Measurements from ENCODE around the gene OR2C3. TPM values are rescaled to one million over a fixed set of nuclear protein-coding genes. Genes with fewer than 3 reads are reported as not detected.
"Not testable (repeated sequence)": the region's sequence is repeated elsewhere in the genome, so short reads cannot be mapped to it uniquely, and the experiment has no call there.

OR2C3 gene
- polyA plus RNA-seq (ENCODE audit: insufficient read length in 3 of 3) = 1 to 10 TPM in 1 of 3 donors, under 1 TPM in 2; 0.48 to 1.3 (median 0.71) TPM

DNA sequence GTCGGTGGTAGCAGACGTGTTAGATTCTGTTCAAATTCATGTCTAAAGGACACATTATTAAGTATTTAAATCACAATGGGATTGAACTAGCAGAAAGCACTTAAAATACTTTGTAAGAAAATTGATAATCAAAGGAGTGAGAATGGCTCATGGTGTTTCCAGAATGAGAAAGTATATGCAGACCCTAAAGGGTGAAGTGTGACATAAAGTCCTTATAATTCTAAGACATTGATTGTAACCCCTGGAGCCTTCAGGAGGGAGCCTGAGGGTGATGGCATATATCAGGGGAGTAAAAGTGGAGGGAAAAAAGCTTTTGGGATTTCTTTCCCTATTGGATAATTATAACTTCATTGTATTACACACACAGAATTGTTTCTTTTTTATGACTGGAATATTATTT, at the start of gene OR2C3:
Gene OR2C3, minus strand, starts transcription at position 101 of the 400 bp plus-strand sequence. CDS start 3,929 bp downstream, outside the sequence.
- no peak for DNase-seq (ENCODE audit: low read depth in 3 of 3, low spot score in 2 of 3)

GRCh38 chr1:247578946-247579460, 42.8 kb upstream of the OR2C3 start:
- no peak for DNase-seq (ENCODE audit: low read depth in 3 of 3, low spot score in 2 of 3)

- no peak for DNase-seq (ENCODE audit: low read depth in 3 of 3, low spot score in 2 of 3)
Measured at GRCh38 chr1:247576514-247576913, 40.3 kb upstream of the OR2C3 start.

DNA sequence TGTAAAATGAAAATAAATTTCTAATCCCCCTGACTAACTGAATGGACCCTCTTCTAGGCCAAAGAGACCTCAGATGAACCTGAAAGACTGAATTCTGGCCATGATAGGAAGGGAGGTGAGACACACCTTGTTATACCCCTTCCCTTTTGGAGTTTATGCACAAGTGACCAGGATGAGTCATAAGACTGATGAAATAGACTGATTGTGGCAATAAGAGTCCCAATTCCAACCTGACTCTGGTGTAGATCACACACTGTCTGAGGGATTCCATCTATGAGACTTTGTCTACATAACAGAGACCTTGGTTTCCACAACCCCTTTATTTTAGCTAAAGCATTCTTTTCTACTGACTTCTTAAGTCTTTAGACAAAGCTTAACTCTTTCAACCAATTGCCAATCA, 38.4 kb upstream of the OR2C3 start:
- no peak for DNase-seq (ENCODE audit: low read depth in 3 of 3, low spot score in 2 of 3)

- DNase-seq (ENCODE audit: low read depth in 3 of 3, low spot score in 2 of 3) = no peak
Measured at GRCh38 chr1:247574236-247574635, 38.0 kb upstream of the OR2C3 start.

DNA sequence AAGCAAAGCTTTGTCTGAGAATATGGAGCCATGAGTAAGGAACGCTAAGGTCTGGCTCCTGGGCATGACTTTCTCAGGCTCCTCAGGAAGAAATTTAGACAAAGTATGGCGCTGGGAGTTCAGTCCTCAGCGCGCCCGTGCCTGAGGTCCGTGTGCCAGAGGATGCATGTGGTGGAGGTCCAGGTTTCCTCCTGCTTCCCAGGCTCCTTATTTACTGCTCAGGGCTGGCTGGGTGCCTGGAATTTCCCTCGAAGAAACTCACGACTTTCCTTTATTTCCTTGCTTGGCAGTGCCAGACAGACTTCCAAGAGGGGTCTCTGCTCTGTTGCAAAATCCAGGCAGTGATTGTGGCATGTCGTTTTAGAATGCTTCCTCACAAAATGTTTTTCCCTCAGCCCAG, 26.0 kb upstream of the OR2C3 start:
- no peak for DNase-seq (ENCODE audit: low read depth in 3 of 3, low spot score in 2 of 3)

- no peak for DNase-seq (ENCODE audit: low read depth in 3 of 3, low spot score in 2 of 3)
Measured at GRCh38 chr1:247561711-247562110, 25.5 kb upstream of the OR2C3 start.

DNA sequence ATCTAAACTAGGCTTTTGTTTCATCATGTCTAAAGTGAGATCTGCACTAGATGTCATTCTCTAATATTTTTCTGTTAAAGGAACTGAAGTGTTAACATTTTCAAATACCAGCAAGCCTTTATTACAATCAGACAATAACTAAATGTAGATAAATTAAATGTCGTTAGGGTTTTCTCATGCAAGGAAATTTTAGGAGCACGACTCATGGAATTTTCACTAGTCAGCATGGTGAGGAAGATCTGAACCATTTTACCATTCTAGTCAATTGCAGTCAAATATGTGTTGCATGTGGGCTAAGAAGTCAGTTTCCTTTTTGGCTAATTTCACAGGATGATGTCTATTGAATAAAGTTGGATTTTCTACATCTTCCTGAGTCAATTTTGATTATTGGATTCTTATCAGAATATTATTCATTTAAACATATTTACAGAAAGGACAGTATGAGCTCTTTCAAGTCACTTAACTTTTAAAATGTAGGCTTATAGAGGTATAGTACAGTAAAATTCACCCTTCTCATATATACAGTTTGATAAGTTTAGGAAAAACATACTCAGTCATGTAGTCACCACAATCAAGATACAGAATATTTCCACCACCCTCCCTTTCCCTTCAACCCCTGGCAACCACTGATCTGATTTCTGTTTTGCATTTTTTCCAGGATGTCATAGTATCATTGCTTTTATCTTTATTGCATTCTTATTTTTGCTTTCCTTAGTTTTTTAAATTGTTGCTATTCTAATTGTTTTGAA, 21.9 kb upstream of the OR2C3 start:
- no peak for DNase-seq (ENCODE audit: low read depth in 3 of 3, low spot score in 2 of 3)

- no peak for DNase-seq (ENCODE audit: low read depth in 3 of 3, low spot score in 2 of 3)
Measured at GRCh38 chr1:247552231-247552630, 16.0 kb upstream of the OR2C3 start.

DNA sequence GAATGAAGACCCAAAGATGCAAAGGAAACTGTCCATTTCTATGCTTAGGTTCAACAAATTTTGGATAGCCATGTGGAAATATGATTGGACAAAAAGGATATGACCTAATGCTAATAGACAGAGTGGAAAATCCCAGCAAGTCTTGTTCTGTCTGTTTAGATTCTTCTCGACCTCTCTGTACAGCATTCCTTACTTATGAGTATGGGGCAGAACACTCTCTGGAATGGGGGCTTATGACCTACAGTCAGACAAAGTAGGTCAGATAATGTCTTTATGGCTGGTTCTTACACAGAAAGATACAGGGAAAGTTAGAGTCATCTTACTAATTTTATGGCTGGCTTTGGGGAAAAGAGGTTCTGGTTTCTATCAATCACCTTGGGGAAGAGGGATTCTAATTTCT, 15.5 kb upstream of the OR2C3 start:
- no peak for DNase-seq (ENCODE audit: low read depth in 3 of 3, low spot score in 2 of 3)

DNA sequence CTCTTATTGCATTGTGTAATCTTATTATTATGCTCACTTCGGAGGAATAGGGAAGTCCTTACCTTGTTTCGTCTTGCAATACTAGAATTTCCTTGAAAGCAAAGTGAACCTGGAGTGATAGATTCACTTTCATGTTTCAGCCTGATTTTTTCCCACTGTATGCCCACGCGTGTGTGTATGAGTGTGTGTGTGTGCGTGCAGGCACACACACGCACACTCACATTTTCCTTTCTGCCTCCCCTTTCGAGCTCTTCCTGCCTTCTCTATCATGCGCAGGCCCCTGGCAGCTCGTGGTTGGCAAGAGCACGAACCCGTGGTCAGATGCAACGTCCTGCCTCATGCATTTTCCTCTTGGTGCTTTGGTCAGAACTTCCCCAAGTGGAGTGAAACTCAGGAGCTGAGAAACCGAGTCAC, 12.5 kb upstream of the OR2C3 start, which contains the start of gene GCSAML:
Gene GCSAML, plus strand, starts transcription at position 366 of the 414 bp plus-strand sequence. CDS start 58 bp downstream, outside the sequence.
- DNase-seq (ENCODE audit: low read depth in 3 of 3, low spot score in 2 of 3) = no peak

- no peak for DNase-seq (ENCODE audit: low read depth in 3 of 3, low spot score in 2 of 3)
Measured at GRCh38 chr1:247548092-247548491, 11.9 kb upstream of the OR2C3 start.

DNA sequence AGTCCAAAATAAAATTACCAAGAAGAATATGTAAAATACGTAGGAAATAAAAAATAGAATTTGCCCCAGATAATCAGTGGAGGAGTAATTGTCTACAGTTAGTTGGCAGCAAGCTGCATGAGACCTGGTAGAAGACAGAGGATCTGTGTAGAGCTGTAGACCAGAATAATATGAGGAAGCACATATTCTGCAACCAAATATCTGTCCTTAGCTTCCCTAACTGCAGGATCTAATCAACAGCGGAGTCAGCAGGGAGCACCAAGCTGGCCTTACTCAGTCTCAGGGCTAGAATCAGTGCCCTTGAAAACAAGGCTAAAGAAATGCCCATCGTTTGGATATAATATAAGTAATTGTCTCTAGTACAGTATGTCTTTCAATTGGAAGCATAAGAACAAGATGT, 6.6 kb upstream of the OR2C3 start:
- no peak for DNase-seq (ENCODE audit: low read depth in 3 of 3, low spot score in 2 of 3)

GRCh38 chr1:247540581-247540980, 4.3 kb upstream of the OR2C3 start:
- DNase-seq (ENCODE audit: low read depth in 3 of 3, low spot score in 2 of 3) = no peak

DNA sequence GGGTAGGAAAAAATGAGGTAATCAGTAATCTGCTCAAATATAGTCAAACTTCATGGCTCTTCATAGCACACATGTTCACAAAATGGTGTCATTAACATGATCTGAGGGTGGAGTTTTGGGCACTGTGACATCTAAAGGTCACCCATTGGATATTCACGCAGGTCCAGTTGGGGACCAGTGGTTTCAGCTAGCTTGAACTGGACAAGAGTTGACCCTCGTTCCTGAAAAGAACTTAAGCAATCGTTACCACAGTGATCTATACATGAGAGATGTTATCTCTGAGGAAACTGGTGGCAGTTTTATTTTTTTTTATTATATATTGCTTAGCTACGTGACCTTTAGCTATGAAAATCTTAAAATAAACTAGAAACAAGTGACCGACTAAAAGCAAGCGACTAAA, 3.0 kb upstream of the OR2C3 start:
- DNase-seq (ENCODE audit: low read depth in 3 of 3, low spot score in 2 of 3) = no peak

DNA sequence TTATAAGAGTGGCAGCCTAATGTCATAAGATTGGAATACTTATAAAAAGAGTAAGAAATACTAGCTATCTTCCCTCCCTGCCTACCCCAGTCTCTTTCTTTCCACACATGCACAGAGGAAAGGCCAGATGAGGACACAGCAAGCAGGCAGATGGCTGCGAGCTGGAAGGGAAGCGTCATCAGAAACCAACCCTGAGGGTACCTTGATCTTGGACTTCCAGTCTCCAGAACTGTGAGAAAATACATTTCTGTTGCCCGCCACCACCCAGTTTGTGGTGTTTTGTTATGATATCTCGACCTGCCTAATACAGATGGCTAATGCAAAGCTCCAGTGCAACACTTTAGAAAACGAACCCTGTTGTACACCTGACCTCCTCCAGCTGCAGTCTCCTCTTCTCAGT, 2.3 kb upstream of the OR2C3 start:
- DNase-seq (ENCODE audit: low read depth in 3 of 3, low spot score in 2 of 3) = no peak

DNA sequence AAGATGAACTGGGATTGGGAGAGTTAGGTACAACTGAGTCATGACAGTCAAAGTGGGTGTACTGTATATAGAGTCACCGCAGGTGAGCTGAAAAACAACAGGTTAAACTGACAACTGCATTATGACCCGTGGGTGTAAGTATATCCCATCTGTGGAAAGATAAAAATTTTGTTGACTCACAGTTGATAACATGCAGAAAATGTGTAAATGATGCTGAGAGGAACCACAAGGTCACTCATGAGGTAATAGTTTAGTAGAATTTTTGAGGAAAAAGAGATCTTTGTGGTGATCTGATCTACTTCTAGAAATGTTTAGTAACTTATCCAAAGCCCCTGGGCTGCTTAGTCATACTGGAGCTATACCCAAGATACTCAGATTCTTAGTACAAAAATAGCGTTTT, 838 bp downstream of the OR2C3 start:
- no peak for DNase-seq (ENCODE audit: low read depth in 3 of 3, low spot score in 2 of 3)

- no peak for DNase-seq (ENCODE audit: low read depth in 3 of 3, low spot score in 2 of 3)
Measured at GRCh38 chr1:247531937-247532336, 4.3 kb downstream of the OR2C3 start.

GRCh38 chr1:247530785-247531184, 5.5 kb downstream of the OR2C3 start:
- no peak for DNase-seq (ENCODE audit: low read depth in 3 of 3, low spot score in 2 of 3)

DNA sequence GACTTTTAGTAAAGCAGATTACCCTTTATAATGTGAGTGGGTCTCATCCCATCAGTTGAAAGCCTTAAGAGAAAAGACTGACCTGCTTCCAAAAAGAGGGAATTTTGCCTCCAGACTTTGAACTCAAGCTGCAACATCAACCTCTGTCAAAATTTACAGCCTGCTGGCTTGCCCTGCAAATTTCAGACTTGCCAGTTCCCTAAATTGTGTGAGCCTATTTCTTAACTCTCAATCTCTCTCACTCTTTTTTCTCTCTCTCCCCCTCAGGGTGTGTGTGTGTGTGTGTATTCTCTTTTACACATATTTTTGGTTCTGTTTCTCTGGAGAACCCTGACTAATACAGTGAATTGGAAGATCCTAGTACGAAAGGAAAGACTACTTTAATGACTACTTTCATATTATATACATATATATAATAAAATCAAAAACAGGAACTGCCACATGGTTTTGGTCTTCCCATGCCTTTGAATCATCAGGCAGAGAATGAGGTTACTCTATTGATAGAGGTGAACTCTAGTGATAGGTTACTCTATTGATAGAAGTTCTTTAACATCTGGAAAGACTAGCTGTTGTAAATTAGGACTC, 6.4 kb downstream of the OR2C3 start:
- no peak for DNase-seq (ENCODE audit: low read depth in 3 of 3, low spot score in 2 of 3)

DNA sequence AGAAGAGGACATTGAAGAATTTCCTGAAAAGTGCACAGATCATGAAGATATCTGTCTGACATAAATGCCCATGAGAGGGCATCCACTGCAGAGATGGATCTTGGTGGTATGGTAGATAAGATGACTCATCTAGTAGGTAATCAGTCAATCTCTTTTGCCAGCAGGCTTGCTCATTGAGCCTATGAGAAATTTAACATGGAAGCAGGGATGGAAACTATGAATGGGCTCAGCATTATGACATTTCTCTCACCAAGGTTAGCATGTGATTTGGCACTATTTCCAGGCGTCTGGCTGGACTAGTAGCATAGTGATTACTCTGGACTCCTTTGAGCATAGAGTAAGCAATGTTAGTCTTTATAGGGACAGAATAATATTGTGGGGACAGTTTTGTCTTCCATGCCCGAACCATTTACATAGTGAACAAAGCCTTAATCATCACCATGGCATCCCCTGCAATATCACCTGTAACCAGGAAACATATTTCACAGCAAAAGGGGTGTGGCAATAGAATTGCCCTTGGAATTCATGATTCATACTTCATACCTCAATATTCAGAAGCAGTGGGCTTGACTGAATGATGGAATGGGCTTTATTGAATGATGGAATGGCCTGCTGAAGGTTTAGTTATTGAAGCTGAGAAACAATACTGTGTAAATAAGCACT, 7.3 kb downstream of the OR2C3 start:
- no peak for DNase-seq (ENCODE audit: low read depth in 3 of 3, low spot score in 2 of 3)

DNA sequence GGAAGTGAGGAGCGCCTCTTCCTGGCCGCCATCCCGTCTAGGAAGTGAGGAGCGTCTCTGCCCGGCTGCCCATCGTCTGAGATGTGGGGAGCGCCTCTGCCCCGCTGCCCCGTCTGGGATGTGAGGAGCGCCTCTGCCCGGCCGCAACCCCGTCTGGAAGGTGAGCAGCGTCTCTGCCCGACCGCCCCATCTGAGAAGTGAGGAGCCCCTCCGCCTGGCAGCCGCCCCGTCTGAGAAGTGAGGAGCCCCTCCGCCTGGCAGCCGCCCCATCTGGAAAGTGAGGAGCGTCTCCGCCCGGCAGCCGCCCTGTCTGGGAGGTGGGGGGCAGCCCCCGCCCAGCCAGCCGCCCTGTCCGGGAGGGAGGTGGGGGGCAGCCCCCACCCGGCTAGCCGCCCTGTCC, 14.4 kb downstream of the OR2C3 start:
- DNase-seq (ENCODE audit: low read depth in 3 of 3, low spot score in 2 of 3) = not testable (repeated sequence)
